ENCODE measurements around the gene RIBC2. TPM values are rescaled to one million over a fixed set of nuclear protein-coding genes. Genes with fewer than 3 reads are reported as not detected.

Gene RIBC2
- total and polyA plus RNA-seq, 10 of the 15 experiments (the other 5 are each of a cell fraction or from before 2014, with no cell fraction given), result 0.10 TPM; not detected in 9

GRCh38 chr22:45407793-45408192 is 5.7 kb upstream of the RIBC2 start:
- RAD21 ChIA-PET (ENCODE audit: unreplicated experiment), result no interaction called here
- WGBS (ENCODE audit: insufficient coverage, insufficient replicate concordance, low lambda C conversion rate, missing lambda C conversion rate), result 82% methylated on average over 5 of the region's 5 CpGs
- intact Hi-C loops (cut with micrococcal nuclease; ENCODE audit: unreplicated experiment) (no loop called here), in situ Hi-C loops (cut with MboI) (no loop called here)
- no peak for TF ChIP-seq POLR2A (IDR thresholded peaks at IDR 0.05; ENCODE audit: low read depth, low read length)
- TF ChIP-seq, protein P1, sequence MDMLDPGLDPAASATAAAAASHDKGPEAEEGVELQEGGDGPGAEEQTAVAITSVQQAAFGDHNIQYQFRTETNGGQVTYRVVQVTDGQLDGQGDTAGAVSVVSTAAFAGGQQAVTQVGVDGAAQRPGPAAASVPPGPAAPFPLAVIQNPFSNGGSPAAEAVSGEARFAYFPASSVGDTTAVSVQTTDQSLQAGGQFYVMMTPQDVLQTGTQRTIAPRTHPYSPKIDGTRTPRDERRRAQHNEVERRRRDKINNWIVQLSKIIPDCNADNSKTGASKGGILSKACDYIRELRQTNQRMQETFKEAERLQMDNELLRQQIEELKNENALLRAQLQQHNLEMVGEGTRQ (IDR thresholded peaks at IDR 0.05; ENCODE audit: borderline replicate concordance, low read depth, low read length), result no peak
- TF ChIP-seq TCF12 (IDR thresholded peaks at IDR 0.05; ENCODE audit: low read depth, low read length), result no peak
- TF ChIP-seq MTA3 (IDR thresholded peaks at IDR 0.05; ENCODE audit: borderline replicate concordance, low read length), result no peak
- TF ChIP-seq RAD21 (IDR thresholded peaks at IDR 0.05; ENCODE audit: insufficient read depth, low read depth, low read length), result no peak
- no peak for TF ChIP-seq SREBF1 (IDR thresholded peaks at IDR 0.05; ENCODE audit: low read length)
- no peak for TF ChIP-seq CHD1 (IDR thresholded peaks at IDR 0.05; ENCODE audit: low read depth, low read length)
- TF ChIP-seq TCF7 (IDR thresholded peaks at IDR 0.05; ENCODE audit: borderline replicate concordance), result no peak
- TF ChIP-seq, protein P2, sequence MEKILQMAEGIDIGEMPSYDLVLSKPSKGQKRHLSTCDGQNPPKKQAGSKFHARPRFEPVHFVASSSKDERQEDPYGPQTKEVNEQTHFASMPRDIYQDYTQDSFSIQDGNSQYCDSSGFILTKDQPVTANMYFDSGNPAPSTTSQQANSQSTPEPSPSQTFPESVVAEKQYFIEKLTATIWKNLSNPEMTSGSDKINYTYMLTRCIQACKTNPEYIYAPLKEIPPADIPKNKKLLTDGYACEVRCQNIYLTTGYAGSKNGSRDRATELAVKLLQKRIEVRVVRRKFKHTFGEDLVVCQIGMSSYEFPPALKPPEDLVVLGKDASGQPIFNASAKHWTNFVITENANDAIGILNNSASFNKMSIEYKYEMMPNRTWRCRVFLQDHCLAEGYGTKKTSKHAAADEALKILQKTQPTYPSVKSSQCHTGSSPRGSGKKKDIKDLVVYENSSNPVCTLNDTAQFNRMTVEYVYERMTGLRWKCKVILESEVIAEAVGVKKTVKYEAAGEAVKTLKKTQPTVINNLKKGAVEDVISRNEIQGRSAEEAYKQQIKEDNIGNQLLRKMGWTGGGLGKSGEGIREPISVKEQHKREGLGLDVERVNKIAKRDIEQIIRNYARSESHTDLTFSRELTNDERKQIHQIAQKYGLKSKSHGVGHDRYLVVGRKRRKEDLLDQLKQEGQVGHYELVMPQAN (conservative IDR thresholded peaks at IDR 0.05), result no peak
- no peak for TF ChIP-seq EGR1 (IDR thresholded peaks at IDR 0.05; ENCODE audit: borderline replicate concordance in 1 of 2, low read depth in 2 of 2, low read length in 2 of 2)
- TF ChIP-seq CBX5 (IDR thresholded peaks at IDR 0.05; ENCODE audit: low read depth), result no peak
- no peak for TF ChIP-seq GATAD2B (conservative IDR thresholded peaks at IDR 0.05; ENCODE audit: low read depth)
- no peak for TF ChIP-seq BCL11A (IDR thresholded peaks at IDR 0.05; ENCODE audit: low read depth, low read length)
- no peak for TF ChIP-seq KDM1A (IDR thresholded peaks at IDR 0.05; ENCODE audit: borderline replicate concordance)
- TF ChIP-seq WRNIP1 (IDR thresholded peaks at IDR 0.05; ENCODE audit: borderline replicate concordance, low read depth, low read length), result no peak
- no peak for TF ChIP-seq RCOR1 (conservative IDR thresholded peaks at IDR 0.05; ENCODE audit: low read depth, low read length)
- TF ChIP-seq MLLT1 (IDR thresholded peaks at IDR 0.05), result no peak
- TF ChIP-seq ZBTB4 (CRISPR knock-in tag; IDR thresholded peaks at IDR 0.05), result no peak
- H3K36me3 ChIP-seq (ENCODE audit: control insufficient read depth in 2 of 2, insufficient read depth in 2 of 2, low read length in 1 of 2), result no peaks in the 10 kb centered on the region
- no peaks in the 10 kb centered on the region for H4K20me1 ChIP-seq (ENCODE audit: control insufficient read depth, insufficient read depth)
- H3K4me3 ChIP-seq, result no peak overlapping the region
- CTCF ChIA-PET, result interaction anchor here (1.2 kb wide), 1 partner anchor 30 kb away, joined by 3 read pairs; no protein-coding TSS in a partner anchor
- BruUV-seq (replicated peaks), result no TSS peak
- SMC1A ChIA-PET (ENCODE audit: uncharacterized antibody, unreplicated experiment), result no interaction called here
- no peak overlapping the region for H3K27ac ChIP-seq (ENCODE audit: control insufficient read depth, insufficient read depth)
- no peak for ATAC-seq
- H3K9ac ChIP-seq (ENCODE audit: control insufficient read depth, insufficient read depth, low read length), result no peak overlapping the region
- POLR2A ChIA-PET, result no interaction called here
- no peak overlapping the region for H2AFZ ChIP-seq (ENCODE audit: control insufficient read depth, low read depth, low read length)
- no peak for FAIRE-seq
- no peaks in the 10 kb centered on the region for H3K9me3 ChIP-seq (replicated peaks; ENCODE audit: control insufficient read depth, insufficient read depth, low read length)
- DNase-seq (ENCODE audit: low read depth, low spot score), result no peak
- H3K4me1 ChIP-seq (ENCODE audit: control insufficient read depth, insufficient read depth, low read length), result no peaks in the 10 kb centered on the region
- no peak overlapping the region for H3K4me2 ChIP-seq (ENCODE audit: control insufficient read depth, insufficient read depth)
- H3K79me2 ChIP-seq (ENCODE audit: control insufficient read depth, insufficient read depth, low read length), result no peaks in the 10 kb centered on the region
- H3K27me3 ChIP-seq (replicated peaks in 1 of 2; ENCODE audit: control insufficient read depth in 2 of 2, insufficient read depth in 2 of 2, low read length in 1 of 2), result no peaks in the 10 kb centered on the region
